Stimulated activated CD4-positive, alpha-beta T cell treated with anti-CD3 and anti-CD28 coated beads, TNF-alpha, amount 100 ng/mL, for 24 hours (primary cell): ENCODE data around the gene MAP2K7.

Experiments
- DNase-seq, 3 experiments: peaks; one replicate each; pipeline ENCODE4 v3.0.0-alpha.2; 2020; ENCODE audit warnings: low read depth in 3 of 3

The MAP2K7 gene

DNA sequence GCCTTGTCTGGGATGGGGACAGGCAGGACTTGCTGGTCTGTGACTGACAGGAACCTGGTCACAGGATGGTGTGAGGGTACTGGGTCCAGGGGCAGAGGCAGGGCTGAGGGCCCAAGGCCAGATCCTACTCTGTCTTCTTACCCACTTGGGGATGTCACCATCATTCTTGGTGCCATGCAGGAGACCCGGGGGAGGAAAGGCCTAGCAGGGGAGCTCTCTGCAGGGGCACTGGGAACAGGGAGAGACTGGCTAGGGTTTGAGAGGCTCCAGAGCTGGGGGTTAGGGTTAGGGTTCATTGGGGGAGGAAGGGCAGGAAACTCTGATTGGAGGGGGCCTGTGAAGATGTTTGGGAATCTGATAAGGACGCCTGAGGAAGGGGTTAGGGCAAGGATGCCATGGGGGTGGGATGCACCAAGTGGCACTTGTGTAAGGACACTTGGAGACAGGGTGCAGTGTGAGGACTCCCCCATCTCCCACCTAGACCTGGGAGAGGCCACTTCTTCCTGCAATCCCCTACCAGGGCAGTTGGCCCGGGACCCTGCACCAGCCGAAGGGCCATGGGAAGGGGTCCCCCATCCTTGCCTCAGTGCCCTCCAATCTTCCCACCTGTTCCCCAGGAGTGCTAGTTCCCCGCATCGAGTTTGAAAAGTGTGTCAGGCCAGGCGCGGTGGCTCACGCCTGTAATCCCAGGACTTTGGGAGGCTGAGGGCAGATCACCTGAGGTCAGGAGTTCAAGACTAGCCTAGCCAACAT is 36.4 kb upstream of the MAP2K7 start:
- DNase-seq: no peak

DNA sequence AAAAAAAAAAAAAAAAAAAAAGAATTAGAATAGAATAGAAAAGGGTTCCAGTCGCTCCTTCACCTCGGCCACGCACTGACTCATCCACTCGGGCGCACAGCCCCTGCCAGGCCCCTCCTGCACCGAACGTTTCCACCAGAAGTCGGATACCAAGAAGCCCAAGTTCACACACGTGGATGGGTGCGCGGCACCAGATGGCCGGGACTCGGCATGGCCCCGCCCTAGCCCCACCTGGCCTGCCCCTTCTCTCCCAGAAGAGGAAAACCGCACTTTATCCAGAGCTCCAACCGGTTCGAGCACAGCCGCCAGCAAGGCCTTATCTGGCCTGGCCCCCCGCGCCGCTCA is 35.4 kb upstream of the MAP2K7 start:
- no peak for DNase-seq

- DNase-seq: peak; percentile 51 to 80 (median 57)
Observed at GRCh38 chr19:7868671-7869452, 34.8 kb upstream of the MAP2K7 start.

DNA sequence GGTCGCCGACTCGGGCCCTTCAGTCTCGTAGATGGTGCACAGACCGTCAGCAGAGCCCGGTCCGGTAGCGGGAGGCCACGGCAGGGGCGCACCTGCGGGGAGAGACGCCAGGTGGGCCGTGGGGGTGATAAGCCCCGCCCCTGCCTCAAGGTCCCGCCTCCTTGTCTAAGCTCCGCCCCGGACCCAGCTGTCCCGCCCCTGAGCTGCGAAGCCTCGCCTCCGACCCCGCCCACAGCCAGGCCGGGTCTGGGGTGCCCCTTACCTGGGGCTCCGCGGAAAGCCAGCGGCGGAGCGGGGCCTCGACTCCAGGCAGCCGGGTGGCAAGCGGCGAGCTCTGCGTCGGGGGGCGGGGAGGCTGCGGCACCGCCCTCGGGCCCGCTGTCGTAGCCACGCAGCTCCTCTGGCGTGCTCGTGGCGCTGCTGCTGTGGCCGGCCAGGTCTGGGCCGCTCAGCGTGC is 34.2 kb upstream of the MAP2K7 start:
- DNase-seq: peak; percentile 55 to 73 (median 65)

- peak in 1 of 3 experiments; percentile 62 for DNase-seq
Observed at GRCh38 chr19:7869910-7870511, 33.7 kb upstream of the MAP2K7 start.

DNA sequence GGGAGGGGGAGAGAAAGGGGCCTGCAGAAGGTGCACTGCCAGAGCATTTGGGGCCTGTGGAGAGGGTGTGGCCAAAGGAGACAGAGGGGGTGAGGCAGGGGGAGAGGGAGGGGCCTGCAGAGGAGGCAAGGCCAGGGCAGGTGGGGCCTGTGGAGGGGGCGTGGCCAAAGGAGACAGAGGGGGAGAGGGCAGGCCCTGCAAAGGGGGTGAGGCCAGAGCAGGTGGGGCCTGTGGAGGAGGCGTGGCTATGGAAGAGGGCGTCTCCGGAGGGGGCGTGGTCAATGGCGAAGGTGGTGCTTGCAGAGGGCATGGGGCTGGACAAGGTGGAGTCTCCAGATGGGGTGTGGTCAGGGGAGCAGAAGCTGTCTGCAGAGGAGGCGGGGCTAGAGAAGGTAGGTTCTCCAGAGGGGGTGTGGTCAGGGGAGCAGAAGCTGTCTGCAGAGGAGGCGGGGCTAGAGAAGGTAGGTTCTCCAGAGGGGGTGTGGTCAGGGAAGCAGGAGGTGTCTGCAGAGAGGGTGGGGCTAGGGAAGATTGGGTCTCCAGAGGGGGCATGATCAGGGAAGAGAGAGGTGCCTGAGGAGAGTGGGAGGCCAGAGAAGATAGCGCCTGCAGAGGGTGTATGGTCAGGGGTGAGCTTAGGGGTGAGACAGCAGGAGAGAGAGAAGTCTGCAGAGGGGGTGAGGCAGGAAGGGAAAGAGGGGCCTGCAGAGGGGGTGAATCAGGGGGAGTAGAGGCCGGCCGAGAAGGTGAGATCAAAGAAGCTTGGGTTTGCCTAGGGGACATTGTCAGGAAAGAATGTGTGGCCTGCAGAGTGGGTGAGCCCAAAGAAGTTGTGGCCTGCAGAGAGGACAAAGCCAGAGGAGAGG is 32.9 kb upstream of the MAP2K7 start:
- DNase-seq: peak in 1 of 3 experiments; percentile 66

- peak; percentile 55 to 83 (median 56) for DNase-seq
Observed at GRCh38 chr19:7871437-7872305, 32.0 kb upstream of the MAP2K7 start.

- DNase-seq: no peak
Observed at GRCh38 chr19:7872306-7873204, 31.1 kb upstream of the MAP2K7 start.

GRCh38 chr19:7873304-7874075 is 30.2 kb upstream of the MAP2K7 start:
- DNase-seq: no peak

DNA sequence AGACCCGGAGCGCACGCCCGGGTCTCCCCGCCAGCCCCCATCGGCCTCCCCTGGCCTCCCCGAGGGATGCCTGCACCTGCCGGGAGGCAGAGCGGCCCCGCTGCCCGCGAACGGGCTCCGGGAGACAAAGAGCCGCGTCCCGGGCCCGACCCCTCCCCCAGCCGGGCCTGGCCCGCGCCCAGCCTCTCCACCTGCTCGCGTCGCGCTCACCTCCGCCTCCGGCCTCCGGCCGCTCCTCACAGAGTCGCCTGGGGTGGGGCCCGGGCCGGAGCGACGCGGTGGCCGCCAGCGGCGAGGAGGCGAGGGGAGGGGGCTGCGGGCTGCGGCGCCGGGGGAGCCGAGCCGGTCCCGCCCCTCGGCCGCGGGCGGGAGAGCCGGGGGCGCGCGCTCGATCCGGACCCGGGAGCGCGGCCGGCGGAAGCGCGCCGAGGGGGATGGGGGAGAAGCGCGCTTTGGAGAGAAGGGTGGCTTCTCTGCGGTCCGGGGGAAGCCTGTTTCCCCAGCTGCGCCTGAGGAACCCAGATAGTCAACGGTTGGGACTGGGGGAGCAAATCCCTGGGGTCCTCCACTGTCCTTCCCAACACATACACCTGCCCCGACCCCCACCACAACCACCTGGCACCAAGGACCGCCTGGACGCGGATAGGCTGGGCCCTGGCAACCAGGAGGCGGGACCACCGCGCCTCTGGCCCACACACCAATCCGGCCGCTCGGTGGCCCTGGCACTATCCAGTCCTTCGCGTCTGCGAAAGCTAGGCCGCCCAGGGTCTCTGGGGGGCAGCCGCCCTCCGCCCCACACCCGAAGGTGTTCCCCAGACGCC is 29.4 kb upstream of the MAP2K7 start, which contains the start of gene PRR36:
PRR36 (minus strand) TSS at position 315 of the 821 bp plus-strand sequence. CDS start 701 bp downstream, outside the sequence.
- DNase-seq: no peak

DNA sequence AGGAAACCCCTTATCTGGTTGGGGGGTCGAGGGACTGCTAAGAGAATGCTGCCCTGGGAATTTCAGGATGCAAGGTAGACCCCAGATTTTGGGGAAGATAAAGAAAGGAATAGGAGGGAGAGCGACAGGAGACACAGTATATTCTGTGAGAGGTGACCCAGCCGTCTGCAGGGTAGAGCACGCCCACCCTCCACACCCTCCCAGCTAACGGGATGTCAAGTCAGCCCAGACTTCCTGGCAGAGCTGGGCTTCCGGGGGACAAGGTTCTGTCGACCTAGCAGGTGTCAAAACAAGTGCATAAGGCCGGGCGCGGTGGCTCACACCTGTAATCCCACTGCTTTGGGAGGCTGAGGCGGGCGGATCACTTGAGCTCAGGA is 28.8 kb upstream of the MAP2K7 start:
- DNase-seq: no peak

DNA sequence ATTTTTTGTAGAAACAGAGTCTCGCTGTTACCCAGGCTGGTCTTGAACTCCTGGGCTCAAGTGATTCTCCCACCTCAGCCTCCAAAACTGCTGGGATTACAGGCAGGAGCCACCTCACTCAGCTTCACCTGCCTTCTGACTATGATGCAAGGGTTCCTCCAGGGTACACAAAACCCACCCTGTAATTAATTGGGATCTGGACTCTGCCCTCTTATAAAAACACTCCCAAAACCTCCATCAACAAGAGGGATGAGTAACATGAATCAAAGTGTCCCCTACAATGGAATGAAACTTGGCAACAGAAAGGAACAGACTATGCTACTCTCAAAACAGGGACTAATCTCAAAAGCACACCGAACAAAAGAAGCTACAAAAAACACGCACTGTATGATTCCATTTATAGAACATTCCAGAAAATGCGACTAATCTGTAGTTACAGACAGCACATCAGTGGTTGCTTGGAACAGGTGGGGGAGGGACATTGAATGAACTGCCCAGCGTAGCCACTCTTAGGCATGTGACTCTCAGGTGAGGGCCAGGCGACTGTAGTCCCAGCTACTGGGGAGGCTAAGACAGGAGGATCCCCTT is 26.3 kb upstream of the MAP2K7 start:
- no peak for DNase-seq

- no peak for DNase-seq
Observed at GRCh38 chr19:7879111-7879807, 24.4 kb upstream of the MAP2K7 start.

DNA sequence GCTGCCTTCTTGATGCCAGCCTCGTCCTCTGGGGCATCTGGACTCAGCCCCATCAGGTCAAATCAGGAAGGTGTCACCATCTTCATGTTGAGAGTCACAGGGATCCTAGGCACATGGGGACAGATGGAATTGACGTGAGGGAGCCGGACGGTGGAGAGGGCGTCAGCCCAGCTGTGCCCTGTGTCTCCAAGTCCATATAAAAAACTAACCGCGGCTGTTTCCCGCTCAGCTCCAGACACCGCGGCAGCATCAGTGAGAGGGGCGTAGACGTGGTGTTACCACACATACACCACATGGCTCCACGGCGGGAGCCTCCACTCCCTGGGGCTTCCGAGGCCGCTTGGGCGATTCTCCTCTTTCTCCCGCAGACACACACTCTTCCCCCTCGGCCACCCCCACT is 23.8 kb upstream of the MAP2K7 start:
- DNase-seq: no peak

GRCh38 chr19:7881910-7882309 is 21.8 kb upstream of the MAP2K7 start:
- DNase-seq: no peak

DNA sequence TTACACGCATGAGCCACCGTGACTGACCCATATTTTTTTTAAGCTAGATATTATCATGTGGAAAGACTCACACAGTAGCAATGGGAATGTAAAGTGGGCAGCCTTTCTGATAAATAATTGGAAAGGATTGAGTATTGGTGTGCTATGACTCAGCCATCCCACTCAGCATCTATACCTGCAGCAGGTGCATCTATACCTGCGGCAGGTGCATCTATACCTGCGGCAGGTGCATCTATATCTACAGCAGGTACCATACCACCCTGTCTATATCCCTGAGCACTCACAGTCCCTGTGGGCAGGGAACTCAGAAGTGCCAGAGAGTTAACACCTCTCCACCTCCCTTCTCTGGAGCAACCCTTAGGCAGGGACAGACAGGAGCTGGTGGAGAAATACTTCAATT is 20.6 kb upstream of the MAP2K7 start:
- DNase-seq: no peak
